PC-9 (cell line): ENCODE data around the gene ATP11C. TPM values are rescaled to one million over a fixed set of nuclear protein-coding genes. Genes with fewer than 3 reads are reported as not detected.

Experiments
- BruUV-seq: library from RNA; stranded (reverse); fragments of 400-500 nt; replicated peaks from 2 replicates; lab custom pipeline; 2021; lab: Mats Ljungman, UMichigan
- CTCF ChIA-PET: fragments of 300-600 bp; sonication (Branson Sonifier 250); formaldehyde crosslinking; loops from one replicate; lab custom pipeline; 2022; ENCODE audit warnings: antibody characterized with exemption; lab: Charles Lee
- POLR2A ChIA-PET: fragments of 300-600 bp; sonication (Branson Sonifier 250); formaldehyde crosslinking; loops from one replicate; lab custom pipeline; 2022; ENCODE audit warnings: antibody characterized with exemption; ENCODE audit not compliant: unreplicated experiment; lab: Charles Lee
- DNase-seq, 2 experiments: peaks; one replicate each; pipeline versions ENCODE4 v3.0.0 to v3.0.0-alpha.2; 2015 to 2022; ENCODE audit warnings: mixed read lengths in 1 of 2
- H2AFZ ChIP-seq: fragments of 200-600 bp; sonication (generic); 2 replicates; pipeline ENCODE4 v1.8.1; 2017; ENCODE audit warnings: antibody characterized with exemption
- H3F3A ChIP-seq: fragments of 200-600 bp; sonication (generic); 2 replicates; pipeline ENCODE4 v1.8.1; 2017; ENCODE audit warnings: antibody characterized with exemption, mild to moderate bottlenecking, low read depth; ENCODE audit not compliant: insufficient read depth
- H3K27ac ChIP-seq: fragments of 200-600 bp; sonication (generic); 2 replicates; pipeline ENCODE4 v1.6.1; 2016; ENCODE audit warnings: mixed run types
- H3K27me3 ChIP-seq: fragments of 200-600 bp; sonication (generic); 2 replicates; pipeline ENCODE4 v1.6.1; 2016; ENCODE audit warnings: low read depth, mixed run types; ENCODE audit not compliant: insufficient read depth
- H3K36me3 ChIP-seq: fragments of 200-600 bp; sonication (generic); 2 replicates; pipeline ENCODE4 v1.6.1; 2016; ENCODE audit warnings: low read depth, mixed run types
- H3K4me1 ChIP-seq: fragments of 200-600 bp; sonication (generic); replicated peaks from 2 replicates; pipeline ENCODE4 v1.6.1; 2016; ENCODE audit warnings: mixed run types; ENCODE audit not compliant: insufficient read depth
- H3K4me2 ChIP-seq: fragments of 200-600 bp; sonication (generic); 2 replicates; pipeline ENCODE4 v1.6.1; 2017; ENCODE audit warnings: mixed run types
- H3K4me3 ChIP-seq: fragments of 200-600 bp; sonication (generic); 2 replicates; pipeline ENCODE4 v1.6.1; 2016; ENCODE audit warnings: mixed run types
- H3K79me2 ChIP-seq: fragments of 200-600 bp; sonication (generic); 2 replicates; pipeline ENCODE4 v1.6.1; 2017; ENCODE audit warnings: low read depth, mixed run types
- H3K9me2 ChIP-seq: fragments of 200-600 bp; sonication (generic); 2 replicates; pipeline ENCODE4 v1.8.1; 2017; ENCODE audit warnings: mild to moderate bottlenecking; ENCODE audit not compliant: insufficient read depth
- H3K9me3 ChIP-seq: fragments of 200-600 bp; sonication (generic); 2 replicates; pipeline ENCODE4 v1.8.1; 2016; ENCODE audit warnings: low read depth; ENCODE audit not compliant: insufficient read depth
- H4K20me1 ChIP-seq: fragments of 200-600 bp; sonication (generic); 2 replicates; pipeline ENCODE4 v1.8.1; 2017; ENCODE audit not compliant: insufficient read depth
- CTCF ChIP-seq: fragments of 200-600 bp; sonication (generic); conservative IDR thresholded peaks from 2 replicates; pipeline ENCODE4 v1.6.1; 2017; ENCODE audit warnings: mixed run types, antibody characterized with exemption, mild to moderate bottlenecking, moderate library complexity
- EZH2 ChIP-seq: fragments of 200-600 bp; sonication (generic); IDR thresholded peaks from 2 replicates; pipeline ENCODE4 v1.8.0; 2017; ENCODE audit warnings: antibody characterized with exemption, low read depth
- intact Hi-C: fragments of 100-400 bp; cut with micrococcal nuclease; formaldehyde crosslinking; loops from one replicate; pipeline ENCODE4 v1.10.0; 2022; ENCODE audit not compliant: unreplicated experiment
- total RNA-seq: library from RNA; stranded (reverse); gene quantifications from 2 replicates; pipeline ENCODE4 v1.2.3, GENCODE V29; 2021

ATP11C gene
- total RNA-seq, 1 experiment from 2014 or later: 13.0 TPM

GRCh38 chrX:139972629-139973624, 40.1 kb upstream of the ATP11C start:
- Histone ChIP-seq H3F3A (no peaks in the 10 kb centered on the region), H3K9me2 (no peaks in the 10 kb centered on the region), H3K27ac (no peak overlapping the region), H4K20me1 (no peaks in the 10 kb centered on the region), H3K36me3 (no peaks in the 10 kb centered on the region), H3K27me3 (no peaks in the 10 kb centered on the region), H3K4me2 (no peak overlapping the region), H3K9me3 (no peaks in the 10 kb centered on the region), H3K4me3 (no peak overlapping the region), H2AFZ (no peak overlapping the region), H3K79me2 (no peaks in the 10 kb centered on the region), H3K4me1 (no peaks in the 10 kb centered on the region)
- intact Hi-C loops: loop anchor here (5.0 kb wide), 1 partner anchor 1196 kb away; no protein-coding TSS in a partner anchor
- BruUV-seq: no TSS peak
- DNase-seq: no peak
- TF ChIP-seq EZH2: no peak
- TF ChIP-seq CTCF: no peak
- ChIA-PET POLR2A (no interaction called here), CTCF (no interaction called here)

DNA sequence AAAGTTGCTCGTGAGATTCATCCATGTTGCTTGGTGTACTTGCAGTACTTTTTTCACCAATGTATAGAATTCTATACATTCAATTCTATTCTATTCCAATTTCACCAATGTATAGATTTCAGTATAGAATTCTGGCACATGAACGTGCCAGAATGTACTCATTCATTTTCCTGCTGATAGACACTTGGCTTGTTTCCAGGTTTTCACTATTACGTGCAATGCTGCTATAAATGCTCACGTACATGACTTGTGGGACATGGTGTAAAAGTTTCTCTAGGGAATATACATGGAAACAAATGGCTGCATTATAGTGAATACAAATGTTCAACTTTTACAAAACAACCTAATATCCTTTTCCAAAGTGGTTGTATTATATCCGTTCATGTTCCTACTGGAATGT, 39.3 kb upstream of the ATP11C start:
- no peak for DNase-seq
- H3K4me3 ChIP-seq: no peak overlapping the region
- no peaks in the 10 kb centered on the region for H3F3A ChIP-seq
- CTCF ChIA-PET: no interaction called here
- H3K9me3 ChIP-seq: no peaks in the 10 kb centered on the region
- H4K20me1 ChIP-seq: no peaks in the 10 kb centered on the region
- H3K9me2 ChIP-seq: no peaks in the 10 kb centered on the region
- no peak overlapping the region for H3K4me2 ChIP-seq
- no peaks in the 10 kb centered on the region for H3K36me3 ChIP-seq
- H3K79me2 ChIP-seq: no peaks in the 10 kb centered on the region
- no TSS peak for BruUV-seq
- POLR2A ChIA-PET: no interaction called here
- H2AFZ ChIP-seq: no peak overlapping the region
- intact Hi-C loops: loop anchor here (5.0 kb wide), 1 partner anchor 1195 kb away; no protein-coding TSS in a partner anchor
- no peak overlapping the region for H3K27ac ChIP-seq
- H3K4me1 ChIP-seq: no peaks in the 10 kb centered on the region
- TF ChIP-seq EZH2 (no peak), CTCF (no peak)
- no peaks in the 10 kb centered on the region for H3K27me3 ChIP-seq

DNA sequence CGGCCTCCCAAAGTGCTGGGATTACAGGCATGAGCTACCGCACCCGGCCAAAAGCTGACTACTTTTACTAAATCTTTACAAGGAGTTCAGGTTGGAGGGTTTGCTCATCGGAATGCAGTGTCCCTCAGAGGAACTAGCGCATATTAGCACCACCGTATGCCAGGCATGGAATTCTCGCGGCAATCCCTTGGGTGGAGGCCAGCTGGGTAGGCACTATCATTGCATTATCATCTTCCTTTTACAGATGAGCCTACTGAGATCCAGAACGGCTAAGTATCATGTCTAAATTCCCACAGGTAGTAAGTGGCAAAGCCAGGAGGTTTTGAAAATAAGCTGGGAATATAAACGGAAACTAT, 38.5 kb upstream of the ATP11C start:
- Histone ChIP-seq H3F3A (no peaks in the 10 kb centered on the region), H2AFZ (no peak overlapping the region), H3K36me3 (no peaks in the 10 kb centered on the region), H4K20me1 (no peaks in the 10 kb centered on the region), H3K4me1 (no peaks in the 10 kb centered on the region), H3K27ac (no peak overlapping the region), H3K9me3 (no peaks in the 10 kb centered on the region), H3K4me2 (no peak overlapping the region), H3K79me2 (no peaks in the 10 kb centered on the region), H3K9me2 (no peaks in the 10 kb centered on the region), H3K4me3 (no peak overlapping the region), H3K27me3 (no peaks in the 10 kb centered on the region)
- intact Hi-C loops: loop anchor here (5.0 kb wide), 1 partner anchor 1194 kb away; no protein-coding TSS in a partner anchor
- TF ChIP-seq EZH2 (no peak), CTCF (no peak)
- DNase-seq: no peak
- CTCF ChIA-PET: no interaction called here
- no TSS peak for BruUV-seq
- POLR2A ChIA-PET: no interaction called here
